ENCODE results near the gene PNP.

- TF ChIP-seq POLR2A (IDR thresholded peaks at IDR 0.05) (no peak), CTCF (IDR thresholded peaks at IDR 0.05) (no peak)
Observed at GRCh38 chr14:20516921-20517320, 47.7 kb downstream of the PNP start.
